NCI-H1092 (cell line): ENCODE results near the gene SPOCK1.

Experiments
- DNase-seq: peaks from one replicate; lab custom pipeline; 2025; lab: John Stamatoyannopoulos, UW

SPOCK1 gene

DNA sequence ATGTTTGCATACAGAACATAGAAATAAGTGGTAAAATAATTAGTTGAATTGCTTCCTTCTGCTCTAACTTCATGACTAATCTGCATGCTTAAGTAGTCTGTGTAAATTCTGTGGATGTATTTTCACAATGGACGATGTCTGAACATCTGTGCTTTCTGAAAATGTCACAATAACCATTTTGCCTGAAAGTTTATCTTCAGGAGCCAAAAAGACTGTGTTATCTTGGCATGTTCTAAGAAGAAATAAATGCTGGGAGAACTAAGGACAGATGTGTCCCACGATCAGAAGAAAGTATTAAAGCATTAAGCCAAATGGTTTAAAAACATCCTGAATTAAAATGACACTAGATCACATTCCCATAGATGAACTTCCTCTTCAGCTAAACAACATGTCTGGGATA lies 397.6 kb downstream of the SPOCK1 start:
- no peak for DNase-seq

GRCh38 chr5:137099651-137100050 lies 399.5 kb downstream of the SPOCK1 start:
- DNase-seq = no peak

- no peak for DNase-seq
Observed at GRCh38 chr5:137098663-137099062, 400.5 kb downstream of the SPOCK1 start.

GRCh38 chr5:137098238-137098637 lies 400.9 kb downstream of the SPOCK1 start:
- no peak for DNase-seq

DNA sequence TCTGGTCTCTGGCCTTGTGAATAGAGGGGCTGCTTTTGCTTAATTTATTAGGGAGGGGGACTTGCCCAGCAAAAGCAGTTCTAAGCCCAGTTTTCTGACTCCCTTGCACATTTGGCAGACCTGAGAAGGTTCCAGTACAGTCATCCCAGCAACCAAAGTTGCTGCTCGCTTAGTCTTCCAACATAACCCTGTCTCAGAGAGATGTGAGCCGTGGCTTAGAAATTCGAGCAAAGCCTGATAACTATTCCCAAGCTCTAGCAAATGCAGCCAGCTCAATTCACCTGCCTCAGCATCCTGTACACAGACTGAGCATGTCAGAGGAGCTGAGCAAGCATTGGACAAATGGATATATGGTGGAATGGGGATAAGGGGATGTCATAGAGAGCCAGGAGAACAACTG lies 401.9 kb downstream of the SPOCK1 start:
- no peak for DNase-seq

DNA sequence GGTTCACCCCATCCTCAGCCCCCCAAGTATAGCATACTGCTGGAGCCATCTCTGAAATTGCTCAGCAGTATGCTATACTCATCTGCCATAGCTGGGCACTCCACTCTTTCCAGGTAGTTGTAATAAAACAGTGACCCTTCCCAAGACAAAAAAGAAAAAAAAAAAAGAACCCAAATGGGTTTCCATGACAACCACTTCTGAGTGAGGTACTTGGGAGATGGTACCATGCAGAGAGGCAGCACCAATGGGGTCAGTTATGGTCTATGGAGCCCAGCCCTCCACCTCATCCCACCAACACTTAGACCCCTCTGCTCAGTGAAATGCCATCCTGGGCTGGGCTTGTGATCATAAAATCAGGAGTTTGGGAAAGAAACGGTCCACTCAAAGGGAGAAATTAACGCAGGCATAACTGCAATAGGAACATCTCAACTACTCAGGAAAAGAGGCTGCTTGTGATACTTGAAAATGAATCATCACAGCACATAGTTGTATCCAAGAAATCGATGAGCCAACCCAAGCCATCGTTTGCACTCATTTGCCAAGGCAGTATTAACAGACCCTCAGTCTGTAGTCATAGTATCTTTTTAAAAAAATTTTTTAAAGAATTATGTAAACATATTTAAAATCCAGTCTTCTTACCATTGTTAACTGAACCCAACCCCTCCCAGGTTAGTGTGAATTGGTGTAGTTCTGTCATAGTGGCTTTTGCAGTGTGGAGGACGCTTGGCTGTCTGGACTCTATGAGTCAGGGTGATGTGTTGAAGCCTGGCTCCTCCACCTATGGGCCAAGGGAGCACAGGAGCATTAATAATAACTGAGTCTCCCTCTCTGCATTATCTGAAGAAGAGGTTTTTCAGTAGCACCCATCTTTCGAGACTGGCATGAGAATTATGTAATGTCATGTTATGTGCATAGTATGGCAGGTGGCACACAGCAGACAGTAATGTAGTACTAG lies 402.7 kb downstream of the SPOCK1 start:
- no peak for DNase-seq

DNA sequence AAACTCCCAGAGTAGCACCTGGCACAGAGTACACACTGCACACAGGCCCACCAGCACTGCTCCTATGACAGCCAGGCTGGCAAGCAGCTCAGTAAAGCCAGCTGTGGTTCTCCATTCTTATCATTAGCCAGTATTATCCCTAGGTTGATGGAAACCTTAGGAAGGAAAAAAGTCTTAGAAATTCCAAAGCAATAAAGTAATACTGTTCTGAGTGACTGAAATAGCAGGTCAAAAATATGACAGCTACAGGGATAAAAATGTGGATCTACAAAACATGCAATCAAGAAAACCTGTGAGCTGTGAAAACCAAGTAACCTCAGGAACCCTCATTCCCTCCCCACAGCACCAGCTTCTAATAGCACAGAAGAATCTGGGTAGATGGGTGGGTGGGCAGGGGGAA lies 403.5 kb downstream of the SPOCK1 start:
- DNase-seq = no peak

- DNase-seq = no peak
Observed at GRCh38 chr5:137092831-137093230, 406.3 kb downstream of the SPOCK1 start.

- no peak for DNase-seq
Observed at GRCh38 chr5:137091472-137091871, 407.7 kb downstream of the SPOCK1 start.

DNA sequence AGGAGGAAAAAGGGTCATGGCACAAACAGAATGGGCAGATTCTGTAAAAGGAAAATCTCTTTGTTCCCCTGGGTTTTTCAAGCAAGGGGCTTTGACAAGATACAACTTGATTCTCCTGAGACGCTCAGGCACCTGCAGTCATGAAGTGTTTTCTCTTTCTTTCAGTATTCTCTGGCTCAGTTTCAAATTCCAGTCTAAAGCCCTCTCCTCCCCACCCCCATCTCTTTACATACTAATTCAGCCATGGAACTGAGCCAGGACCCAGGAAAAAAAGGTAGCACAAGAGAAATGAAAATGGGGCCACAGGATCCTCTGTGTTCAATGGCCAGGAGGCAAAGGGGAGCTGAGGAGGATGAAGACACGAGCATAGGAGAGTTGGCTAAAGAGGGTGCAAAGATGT lies 408.4 kb downstream of the SPOCK1 start:
- DNase-seq = no peak

DNA sequence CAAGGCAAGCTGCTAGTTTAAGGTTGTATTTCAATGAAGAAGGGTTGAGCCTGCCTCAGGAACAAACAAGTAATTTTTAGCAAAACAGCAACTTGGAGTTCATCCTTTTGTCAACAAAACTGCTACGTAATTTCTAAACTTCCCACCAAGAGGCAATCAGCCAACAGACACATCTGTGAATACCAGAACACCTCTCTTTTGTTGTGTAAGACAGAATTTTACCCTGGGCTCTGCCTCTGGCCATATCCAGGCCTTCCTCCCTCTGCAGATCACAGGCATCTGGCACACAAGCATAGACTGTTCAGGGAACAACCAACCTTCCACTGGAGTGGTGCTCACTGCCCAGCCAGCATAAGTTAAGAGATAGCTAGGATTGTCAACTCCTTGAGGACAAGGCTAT lies 409.0 kb downstream of the SPOCK1 start:
- DNase-seq = no peak

DNA sequence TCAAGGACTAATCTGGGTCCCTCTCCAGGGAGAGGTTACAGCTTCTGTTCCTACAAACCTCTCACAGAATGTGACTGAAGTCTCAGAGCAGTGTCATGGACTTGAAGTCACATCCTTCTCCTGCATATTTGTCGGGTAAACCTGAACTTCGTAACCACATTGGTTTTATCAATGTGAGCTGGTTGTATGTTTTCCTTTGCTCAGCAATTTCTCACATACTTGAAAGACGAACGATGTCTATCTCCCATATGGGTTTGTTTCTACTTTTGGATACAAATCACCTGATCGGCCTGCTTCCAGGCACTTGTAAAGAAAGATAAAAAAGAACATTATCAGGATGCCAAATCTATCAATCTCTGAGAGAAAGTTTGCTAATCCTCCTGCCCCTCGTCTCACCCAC lies 411.0 kb downstream of the SPOCK1 start:
- DNase-seq = no peak

GRCh38 chr5:137086342-137086741 lies 412.8 kb downstream of the SPOCK1 start:
- DNase-seq = no peak

DNA sequence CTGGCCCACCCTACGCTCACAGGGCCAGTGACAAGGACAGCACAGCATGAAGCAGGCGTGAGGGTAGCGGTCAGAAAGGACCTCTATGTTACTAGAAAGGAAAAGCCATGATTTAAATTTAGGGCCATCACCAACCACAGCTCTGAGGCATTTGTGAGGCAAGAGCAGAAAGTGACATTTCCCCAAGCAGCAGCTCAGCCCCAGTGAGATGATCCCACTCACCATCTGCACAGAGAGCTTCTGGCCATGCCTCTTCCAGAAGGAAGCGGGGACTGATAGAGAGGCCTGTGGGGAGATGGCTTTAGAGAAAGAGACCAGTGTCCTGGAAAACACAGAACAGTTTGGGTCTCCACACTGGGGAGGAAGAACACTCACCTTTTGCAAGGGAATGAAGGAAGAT lies 413.9 kb downstream of the SPOCK1 start:
- DNase-seq = no peak

DNA sequence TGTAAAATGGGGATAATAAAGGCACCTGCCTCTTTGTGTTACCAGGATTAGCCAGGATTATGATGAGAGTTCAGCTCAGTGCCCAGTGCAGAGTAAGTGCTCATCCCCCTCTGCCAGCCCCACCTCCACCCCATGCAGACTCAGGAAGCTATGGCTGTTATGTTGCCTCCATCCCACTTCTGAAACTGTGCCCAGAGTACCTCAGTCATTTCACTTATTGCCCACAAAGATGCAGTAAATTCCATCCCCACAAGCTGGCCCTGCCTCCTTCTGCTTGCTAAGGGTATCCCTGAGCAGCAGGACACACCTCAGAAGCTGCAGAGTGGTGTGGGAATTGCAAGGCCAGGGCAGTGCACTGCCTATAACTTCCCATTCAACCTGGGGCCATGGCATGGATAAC lies 415.1 kb downstream of the SPOCK1 start:
- no peak for DNase-seq

- no peak for DNase-seq
Observed at GRCh38 chr5:137082951-137083350, 416.2 kb downstream of the SPOCK1 start.

GRCh38 chr5:137078171-137078665 lies 420.9 kb downstream of the SPOCK1 start:
- DNase-seq = no peak

DNA sequence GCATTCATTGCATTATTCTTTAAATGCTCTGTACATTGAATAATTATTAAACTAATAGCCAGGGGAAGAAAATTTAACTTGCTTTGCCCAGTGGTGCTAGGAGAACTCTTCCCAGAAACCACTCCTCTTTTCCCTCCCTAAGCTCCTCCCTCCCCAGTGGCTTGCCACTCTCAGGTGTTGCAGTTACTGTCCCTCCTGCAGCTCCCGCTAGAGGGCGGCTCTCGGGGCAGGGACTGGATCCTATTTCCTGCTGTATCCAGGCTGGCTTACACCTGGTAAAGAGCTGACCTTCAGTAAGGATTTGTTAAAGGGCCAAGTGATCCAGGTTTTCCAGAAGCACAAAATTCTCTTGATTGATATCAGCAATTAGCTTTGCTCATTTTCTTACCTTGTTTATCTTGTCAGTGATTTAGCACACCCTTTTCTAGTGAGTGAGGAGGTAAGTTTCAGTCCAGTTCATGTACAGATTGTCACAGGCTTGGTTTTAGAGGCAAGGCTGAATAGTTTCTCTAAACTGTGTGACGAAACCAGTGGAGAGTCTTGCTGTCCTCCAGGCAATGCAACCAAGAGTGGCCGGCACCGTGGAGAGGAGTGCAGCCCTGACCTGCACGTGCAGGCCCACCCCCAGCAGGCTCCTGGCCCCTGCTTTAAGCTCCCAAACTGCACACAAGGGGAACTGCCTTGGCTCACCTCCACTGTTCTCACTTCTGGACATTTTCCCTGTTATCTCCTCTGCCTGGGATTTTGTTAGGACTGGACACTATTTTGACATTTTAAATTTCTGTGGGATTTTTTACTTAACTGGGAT lies 423.8 kb downstream of the SPOCK1 start:
- DNase-seq = peak; percentile 39

DNA sequence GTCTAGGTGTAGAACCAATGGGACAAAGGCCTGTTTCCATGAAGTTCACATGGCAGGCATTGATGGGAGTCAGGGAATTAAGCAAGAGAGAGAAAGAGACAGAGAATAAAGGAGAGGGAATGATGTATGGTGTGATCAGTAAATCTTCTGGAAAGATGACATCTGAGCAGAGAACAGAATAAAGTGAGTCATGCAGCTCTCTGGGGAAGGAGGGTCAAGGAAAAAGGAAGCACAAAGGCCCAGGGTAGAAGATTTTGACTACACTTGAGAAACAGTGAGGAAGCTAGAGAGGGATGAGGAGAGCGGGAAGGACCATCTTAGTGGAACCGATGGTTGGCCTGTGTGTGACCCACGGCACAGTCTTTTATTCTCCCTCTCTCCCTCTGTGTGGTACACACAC lies 425.9 kb downstream of the SPOCK1 start:
- no peak for DNase-seq

- no peak for DNase-seq
Observed at GRCh38 chr5:137072361-137073115, 426.6 kb downstream of the SPOCK1 start.

DNA sequence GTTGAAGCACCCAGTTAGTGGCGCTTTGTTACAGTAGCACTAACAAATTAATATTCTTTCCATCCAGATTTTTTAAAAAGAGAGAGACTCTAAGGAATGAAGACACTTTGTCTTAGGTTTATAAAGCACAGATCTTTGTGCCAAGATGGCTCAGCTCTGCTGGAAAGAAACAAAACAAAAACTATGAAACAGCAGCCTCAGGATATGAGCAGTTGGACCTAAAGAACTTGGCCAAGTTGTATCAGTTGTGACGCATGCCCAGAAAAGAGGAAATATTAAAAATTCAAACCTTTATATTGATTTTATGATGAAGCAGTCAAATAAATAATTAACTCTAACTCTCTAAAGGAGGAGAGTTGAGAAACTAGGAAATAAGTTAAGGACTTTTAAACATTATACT lies 427.2 kb downstream of the SPOCK1 start:
- DNase-seq = no peak

- DNase-seq = no peak
Observed at GRCh38 chr5:137071526-137071925, 427.6 kb downstream of the SPOCK1 start.
